SK-N-SH treated with all-trans-retinoic acid at 6 μM for 48 hours (cell line): ENCODE data around the gene CHDH.

Experiments used
- ATAC-seq: fragments of 200-7000 bp; cut with Tn5 transposase; 3 replicates; pipeline ENCODE4 v1.9.1; 2020; ENCODE audit warnings: mild to moderate bottlenecking, moderate library complexity
- ARNTL ChIP-seq: fragments of 450-650 bp; formaldehyde crosslinking; IDR thresholded peaks from 2 replicates; pipeline ENCODE4 v1.5.0; 2020; ENCODE audit warnings: low read depth, mild to moderate bottlenecking, moderate library complexity, borderline replicate concordance
- BACH2 ChIP-seq: fragments of 250-450 bp; sonication (Bioruptor Pico); IDR thresholded peaks from 2 replicates; pipeline ENCODE4 v1.9.0; 2021; ENCODE audit warnings: mild to moderate bottlenecking, borderline replicate concordance
- CSDC2 ChIP-seq: fragments of 250-450 bp; sonication (Bioruptor Pico); IDR thresholded peaks from 2 replicates; pipeline ENCODE4 v1.5.0; 2020; ENCODE audit warnings: mild to moderate bottlenecking, moderate library complexity
- ESRRG ChIP-seq: fragments of 250-450 bp; sonication (Bioruptor Pico); IDR thresholded peaks from 2 replicates; pipeline ENCODE4 v1.6.1; 2021; ENCODE audit warnings: mild to moderate bottlenecking
- GLIS3 ChIP-seq: fragments of 250-450 bp; sonication (Bioruptor Pico); IDR thresholded peaks from 2 replicates; pipeline ENCODE4 v1.5.0; 2020; ENCODE audit warnings: mild to moderate bottlenecking, moderate library complexity
- ISL1 ChIP-seq: fragments of 250-450 bp; sonication (Bioruptor Pico); IDR thresholded peaks from 2 replicates; pipeline ENCODE4 v2.1.2; 2022; ENCODE audit warnings: mild to moderate bottlenecking, moderate library complexity
- PPARA ChIP-seq: fragments of 250-450 bp; sonication (Bioruptor Pico); IDR thresholded peaks from 2 replicates; pipeline ENCODE4 v1.5.0; 2020; ENCODE audit warnings: mild to moderate bottlenecking, borderline replicate concordance
- RARB ChIP-seq: fragments of 250-450 bp; sonication (Bioruptor Pico); IDR thresholded peaks from 2 replicates; pipeline ENCODE4 v1.8.0; 2021; ENCODE audit warnings: mild to moderate bottlenecking, moderate library complexity
- TCF4 ChIP-seq: fragments of 250-450 bp; sonication (Bioruptor Pico); IDR thresholded peaks from 2 replicates; pipeline ENCODE4 v1.8.0; 2021; ENCODE audit warnings: mild to moderate bottlenecking, moderate library complexity, borderline replicate concordance
- TOX ChIP-seq: fragments of 250-450 bp; sonication (Bioruptor Pico); IDR thresholded peaks from 2 replicates; pipeline ENCODE4 v1.8.0; 2021; ENCODE audit warnings: mild to moderate bottlenecking, moderate library complexity, borderline replicate concordance
- ZC3H10 ChIP-seq: fragments of 250-450 bp; sonication (Bioruptor Pico); IDR thresholded peaks from 2 replicates; pipeline ENCODE4 v1.5.1; 2021; ENCODE audit warnings: mild to moderate bottlenecking, moderate library complexity
- ZFP3 ChIP-seq: fragments of 250-450 bp; sonication (Bioruptor Pico); IDR thresholded peaks from 2 replicates; pipeline ENCODE4 v1.5.0; 2020; ENCODE audit warnings: mild to moderate bottlenecking, moderate library complexity
- ZFP30 ChIP-seq: fragments of 450-650 bp; formaldehyde crosslinking; IDR thresholded peaks from 2 replicates; pipeline ENCODE4 v1.5.0; 2022; ENCODE audit warnings: mild to moderate bottlenecking, moderate library complexity
- ZNF70 ChIP-seq: fragments of 450-650 bp; formaldehyde crosslinking; IDR thresholded peaks from 2 replicates; pipeline ENCODE4 v1.5.0; 2020; ENCODE audit warnings: mild to moderate bottlenecking, moderate library complexity
- ZNF8 ChIP-seq: fragments of 450-650 bp; formaldehyde crosslinking; IDR thresholded peaks from 2 replicates; pipeline ENCODE4 v1.5.0; 2020; ENCODE audit warnings: mild to moderate bottlenecking, moderate library complexity
- TF ChIP-seq, protein P1 (sequence below): fragments of 250-450 bp; sonication (Bioruptor Pico); IDR thresholded peaks from 2 replicates; pipeline ENCODE4 v1.8.0; 2020; ENCODE audit warnings: mild to moderate bottlenecking, moderate library complexity, borderline replicate concordance
- TF ChIP-seq, protein P2 (sequence below): fragments of 250-450 bp; sonication (Bioruptor Pico); IDR thresholded peaks from 2 replicates; pipeline ENCODE4 v1.5.1; 2020; ENCODE audit warnings: low read depth, mild to moderate bottlenecking, moderate library complexity
- TF ChIP-seq, protein P3 (sequence below): fragments of 250-450 bp; sonication (Bioruptor Pico); IDR thresholded peaks from 2 replicates; pipeline ENCODE4 v1.5.0; 2020; ENCODE audit warnings: mild to moderate bottlenecking, moderate library complexity
- TF ChIP-seq, protein P4 (sequence below): fragments of 250-450 bp; sonication (Bioruptor Pico); IDR thresholded peaks from 2 replicates; pipeline ENCODE4 v1.5.1; 2021; ENCODE audit warnings: mild to moderate bottlenecking, moderate library complexity

The CHDH gene

DNA sequence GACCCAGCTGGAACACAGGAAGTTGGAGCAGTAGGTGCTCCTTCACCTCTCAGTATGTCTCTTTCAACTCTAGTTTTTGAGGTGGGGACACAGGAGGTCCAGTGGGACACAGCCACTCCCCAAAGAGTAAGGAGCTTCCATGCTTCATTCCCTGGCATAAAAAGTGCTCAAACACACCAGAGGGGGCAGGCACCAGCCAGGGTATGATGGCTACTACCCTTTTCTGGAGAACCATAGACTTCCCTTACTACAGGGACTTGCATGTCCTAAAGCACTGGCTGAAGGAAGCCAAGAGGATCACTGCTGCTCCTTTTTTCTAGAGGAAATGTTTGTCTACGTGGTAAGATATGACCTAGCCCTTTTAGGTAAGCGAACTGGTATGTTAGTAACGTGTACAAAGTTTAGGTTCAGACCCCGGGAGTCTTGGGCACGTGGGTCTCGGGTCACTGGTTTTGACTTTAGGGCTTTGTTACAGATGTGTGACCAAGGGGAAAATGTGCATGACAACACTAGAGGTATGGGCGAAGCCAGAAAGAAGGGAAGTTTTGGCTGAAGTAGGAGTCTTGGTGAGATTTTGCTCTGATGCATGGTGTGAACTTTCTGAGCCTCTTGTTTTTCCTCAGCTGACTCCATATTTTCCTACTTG is 12.0 kb upstream of the CHDH start:
- ATAC-seq, result no peak; the same call in 2 of the 3 replicates

DNA sequence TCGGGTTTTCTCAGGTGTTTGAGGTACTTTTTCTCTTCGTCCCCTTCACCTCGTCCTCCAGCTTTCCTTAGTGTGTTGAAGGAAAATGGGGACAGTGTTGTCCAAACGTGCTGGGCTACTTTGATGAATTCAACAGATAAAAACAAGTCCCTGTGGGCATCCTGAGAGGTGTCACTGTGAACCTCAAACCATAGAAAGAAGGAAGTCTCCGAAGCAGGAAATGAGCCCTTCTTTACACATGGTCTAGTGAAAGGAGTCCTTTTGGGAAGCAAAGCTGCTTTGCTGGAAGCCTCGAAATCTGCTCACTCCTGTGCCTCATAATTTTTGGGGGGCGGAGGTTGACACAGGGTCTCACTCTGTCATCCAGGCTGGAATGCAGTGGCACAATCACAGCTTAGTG is 10.7 kb upstream of the CHDH start:
- ATAC-seq, result no peak
- TF ChIP-seq ESRRG (CRISPR knock-in tag), result no peak
- TF ChIP-seq ZNF70 (CRISPR knock-in tag), result no peak
- no peak for TF ChIP-seq ZFP3 (CRISPR knock-in tag)
- no peak for TF ChIP-seq ISL1 (CRISPR knock-in tag)
- TF ChIP-seq, protein P1, sequence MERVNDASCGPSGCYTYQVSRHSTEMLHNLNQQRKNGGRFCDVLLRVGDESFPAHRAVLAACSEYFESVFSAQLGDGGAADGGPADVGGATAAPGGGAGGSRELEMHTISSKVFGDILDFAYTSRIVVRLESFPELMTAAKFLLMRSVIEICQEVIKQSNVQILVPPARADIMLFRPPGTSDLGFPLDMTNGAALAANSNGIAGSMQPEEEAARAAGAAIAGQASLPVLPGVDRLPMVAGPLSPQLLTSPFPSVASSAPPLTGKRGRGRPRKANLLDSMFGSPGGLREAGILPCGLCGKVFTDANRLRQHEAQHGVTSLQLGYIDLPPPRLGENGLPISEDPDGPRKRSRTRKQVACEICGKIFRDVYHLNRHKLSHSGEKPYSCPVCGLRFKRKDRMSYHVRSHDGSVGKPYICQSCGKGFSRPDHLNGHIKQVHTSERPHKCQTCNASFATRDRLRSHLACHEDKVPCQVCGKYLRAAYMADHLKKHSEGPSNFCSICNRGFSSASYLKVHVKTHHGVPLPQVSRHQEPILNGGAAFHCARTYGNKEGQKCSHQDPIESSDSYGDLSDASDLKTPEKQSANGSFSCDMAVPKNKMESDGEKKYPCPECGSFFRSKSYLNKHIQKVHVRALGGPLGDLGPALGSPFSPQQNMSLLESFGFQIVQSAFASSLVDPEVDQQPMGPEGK, result no peak
- TF ChIP-seq, protein P2, sequence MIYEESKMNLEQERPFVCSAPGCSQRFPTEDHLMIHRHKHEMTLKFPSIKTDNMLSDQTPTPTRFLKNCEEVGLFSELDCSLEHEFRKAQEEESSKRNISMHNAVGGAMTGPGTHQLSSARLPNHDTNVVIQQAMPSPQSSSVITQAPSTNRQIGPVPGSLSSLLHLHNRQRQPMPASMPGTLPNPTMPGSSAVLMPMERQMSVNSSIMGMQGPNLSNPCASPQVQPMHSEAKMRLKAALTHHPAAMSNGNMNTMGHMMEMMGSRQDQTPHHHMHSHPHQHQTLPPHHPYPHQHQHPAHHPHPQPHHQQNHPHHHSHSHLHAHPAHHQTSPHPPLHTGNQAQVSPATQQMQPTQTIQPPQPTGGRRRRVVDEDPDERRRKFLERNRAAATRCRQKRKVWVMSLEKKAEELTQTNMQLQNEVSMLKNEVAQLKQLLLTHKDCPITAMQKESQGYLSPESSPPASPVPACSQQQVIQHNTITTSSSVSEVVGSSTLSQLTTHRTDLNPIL, result no peak
- no peak for TF ChIP-seq ZNF8
- no peak for TF ChIP-seq TCF4 (CRISPR knock-in tag)
- TF ChIP-seq, protein P3, sequence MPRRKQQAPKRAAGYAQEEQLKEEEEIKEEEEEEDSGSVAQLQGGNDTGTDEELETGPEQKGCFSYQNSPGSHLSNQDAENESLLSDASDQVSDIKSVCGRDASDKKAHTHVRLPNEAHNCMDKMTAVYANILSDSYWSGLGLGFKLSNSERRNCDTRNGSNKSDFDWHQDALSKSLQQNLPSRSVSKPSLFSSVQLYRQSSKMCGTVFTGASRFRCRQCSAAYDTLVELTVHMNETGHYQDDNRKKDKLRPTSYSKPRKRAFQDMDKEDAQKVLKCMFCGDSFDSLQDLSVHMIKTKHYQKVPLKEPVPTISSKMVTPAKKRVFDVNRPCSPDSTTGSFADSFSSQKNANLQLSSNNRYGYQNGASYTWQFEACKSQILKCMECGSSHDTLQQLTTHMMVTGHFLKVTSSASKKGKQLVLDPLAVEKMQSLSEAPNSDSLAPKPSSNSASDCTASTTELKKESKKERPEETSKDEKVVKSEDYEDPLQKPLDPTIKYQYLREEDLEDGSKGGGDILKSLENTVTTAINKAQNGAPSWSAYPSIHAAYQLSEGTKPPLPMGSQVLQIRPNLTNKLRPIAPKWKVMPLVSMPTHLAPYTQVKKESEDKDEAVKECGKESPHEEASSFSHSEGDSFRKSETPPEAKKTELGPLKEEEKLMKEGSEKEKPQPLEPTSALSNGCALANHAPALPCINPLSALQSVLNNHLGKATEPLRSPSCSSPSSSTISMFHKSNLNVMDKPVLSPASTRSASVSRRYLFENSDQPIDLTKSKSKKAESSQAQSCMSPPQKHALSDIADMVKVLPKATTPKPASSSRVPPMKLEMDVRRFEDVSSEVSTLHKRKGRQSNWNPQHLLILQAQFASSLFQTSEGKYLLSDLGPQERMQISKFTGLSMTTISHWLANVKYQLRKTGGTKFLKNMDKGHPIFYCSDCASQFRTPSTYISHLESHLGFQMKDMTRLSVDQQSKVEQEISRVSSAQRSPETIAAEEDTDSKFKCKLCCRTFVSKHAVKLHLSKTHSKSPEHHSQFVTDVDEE, result no peak
- TF ChIP-seq PPARA (CRISPR knock-in tag), result no peak
- no peak for TF ChIP-seq ZC3H10 (CRISPR knock-in tag)
- TF ChIP-seq TOX (CRISPR knock-in tag), result no peak
- no peak for TF ChIP-seq ZFP30

More for the DNA sequence above, 12.0 kb upstream of the CHDH start:
- TF ChIP-seq TCF4 (CRISPR knock-in tag) (no peak), PPARA (CRISPR knock-in tag) (no peak), ARNTL (CRISPR knock-in tag) (no peak), TOX (CRISPR knock-in tag) (no peak), ZC3H10 (CRISPR knock-in tag) (no peak), ZFP30 (no peak), GLIS3 (CRISPR knock-in tag) (no peak)
- TF ChIP-seq, protein P3, result no peak
- TF ChIP-seq, protein P4, sequence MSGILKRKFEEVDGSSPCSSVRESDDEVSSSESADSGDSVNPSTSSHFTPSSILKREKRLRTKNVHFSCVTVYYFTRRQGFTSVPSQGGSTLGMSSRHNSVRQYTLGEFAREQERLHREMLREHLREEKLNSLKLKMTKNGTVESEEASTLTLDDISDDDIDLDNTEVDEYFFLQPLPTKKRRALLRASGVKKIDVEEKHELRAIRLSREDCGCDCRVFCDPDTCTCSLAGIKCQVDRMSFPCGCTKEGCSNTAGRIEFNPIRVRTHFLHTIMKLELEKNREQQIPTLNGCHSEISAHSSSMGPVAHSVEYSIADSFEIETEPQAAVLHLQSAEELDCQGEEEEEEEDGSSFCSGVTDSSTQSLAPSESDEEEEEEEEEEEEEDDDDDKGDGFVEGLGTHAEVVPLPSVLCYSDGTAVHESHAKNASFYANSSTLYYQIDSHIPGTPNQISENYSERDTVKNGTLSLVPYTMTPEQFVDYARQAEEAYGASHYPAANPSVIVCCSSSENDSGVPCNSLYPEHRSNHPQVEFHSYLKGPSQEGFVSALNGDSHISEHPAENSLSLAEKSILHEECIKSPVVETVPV (CRISPR knock-in tag), result no peak

DNA sequence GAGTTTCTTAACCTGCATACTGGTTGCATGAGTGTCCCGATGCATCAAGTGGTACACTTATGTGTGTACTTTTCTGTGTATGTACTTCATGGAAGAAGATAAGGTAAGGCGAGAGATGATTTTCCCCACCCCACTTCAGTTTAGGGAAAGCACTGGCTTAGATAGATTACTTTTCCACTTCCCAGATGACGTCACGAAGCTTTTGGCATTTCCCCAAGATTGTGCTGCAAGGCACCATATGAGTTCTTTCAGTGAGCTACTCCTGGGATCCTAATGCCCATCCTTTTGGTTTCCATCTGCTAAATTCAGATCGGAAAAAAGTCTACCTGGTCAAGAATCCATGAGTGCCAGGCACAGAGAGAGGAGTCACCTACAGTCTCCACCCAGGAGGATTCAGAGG is 4.7 kb upstream of the CHDH start:
- ATAC-seq, result no peak
- TF ChIP-seq, protein P2, result no peak
- TF ChIP-seq PPARA (CRISPR knock-in tag) (no peak), BACH2 (no peak), CSDC2 (CRISPR knock-in tag) (no peak), TCF4 (CRISPR knock-in tag) (no peak), ZFP30 (no peak), ISL1 (CRISPR knock-in tag) (no peak), ZC3H10 (CRISPR knock-in tag) (no peak), RARB (CRISPR knock-in tag) (no peak), ZFP3 (CRISPR knock-in tag) (no peak)
- TF ChIP-seq, protein P4 (CRISPR knock-in tag), result no peak
- TF ChIP-seq, protein P1, result no peak
